Spleen (tissue), 11 donors: ENCODE results near the gene GDPD3. TPM values are rescaled to one million over a fixed set of nuclear protein-coding genes. Genes with fewer than 3 reads are reported as not detected.

Source experiments
- DNase-seq: peaks from one replicate; pipeline ENCODE4 v3.0.0-alpha.2; 2020
- H3K27ac ChIP-seq, 8 donors: fragments of 200-600 bp; sonication (generic) in 7 of 8; 1 replicate in 4 of 8; 2 replicates in 4 of 8; pipeline versions ENCODE4 v1.5.0 to v1.8.0; 2016 to 2021; ENCODE audit warnings: inconsistent platforms in 4 of 8, mild to moderate bottlenecking in 4 of 8, moderate library complexity in 1 of 8
- H3K27me3 ChIP-seq, 7 donors: fragments of 200-600 bp; sonication (generic) in 6 of 7; replicated peaks in 1 of 7; 1 replicate in 4 of 7; 2 replicates in 3 of 7; pipeline versions ENCODE4 v1.5.0 to v1.8.0; 2016 to 2021; ENCODE audit warnings: inconsistent platforms in 3 of 7, mild to moderate bottlenecking in 1 of 7
- H3K36me3 ChIP-seq, 6 donors: fragments of 200-600 bp; sonication (generic) in 5 of 6; 1 replicate in 4 of 6; 2 replicates in 2 of 6; pipeline versions ENCODE4 v1.5.0 to v1.8.0; 2016 to 2021; ENCODE audit warnings: inconsistent platforms in 2 of 6
- H3K4me1 ChIP-seq, 6 donors: fragments of 200-600 bp; sonication (generic) in 5 of 6; 1 replicate in 3 of 6; 2 replicates in 3 of 6; pipeline versions ENCODE4 v1.5.0 to v1.8.0; 2016 to 2021; ENCODE audit warnings: inconsistent platforms in 3 of 6
- H3K4me3 ChIP-seq, 8 donors: fragments of 200-600 bp; sonication (generic) in 7 of 8; 1 replicate in 4 of 8; 2 replicates in 4 of 8; pipeline versions ENCODE4 v1.5.0 to v1.8.0; 2016 to 2021; ENCODE audit warnings: inconsistent platforms in 4 of 8, mild to moderate bottlenecking in 4 of 8, moderate library complexity in 2 of 8
- H3K9me3 ChIP-seq, 8 donors: fragments of 200-600 bp; sonication (generic) in 7 of 8; 1 replicate in 4 of 8; 2 replicates in 4 of 8; pipeline versions ENCODE4 v1.5.0 to v1.8.0; 2016 to 2021; ENCODE audit warnings: inconsistent platforms in 4 of 8
- POLR2A ChIP-seq, 3 donors: fragments of 450-650 bp; IDR thresholded peaks; one replicate each; pipeline ENCODE4 v1.5.1; 2017; ENCODE audit warnings: antibody characterized with exemption in 3 of 3, mild to moderate bottlenecking in 1 of 3
- POLR2AphosphoS5 ChIP-seq, 3 donors: sonication (generic); formaldehyde crosslinking; IDR thresholded peaks; one replicate each; pipeline ENCODE4 v1.5.1; 2017; ENCODE audit warnings: antibody characterized with exemption in 3 of 3
- WGBS, 5 donors: extraction: QIAGEN DNeasy Blood & Tissue Kit in 3 of 5; methylation state at CpG; one replicate each; pipeline versions ENCODE4 v1.1.5 to v1.1.7; 2013 to 2018; 5-methylcytosine and 5-hydroxymethylcytosine counted together
- intact Hi-C: fragments of 100-400 bp; cut with DNase I; formaldehyde crosslinking; loops from one replicate; pipeline ENCODE4 v1.15.0; 2023; ENCODE audit warnings: low total_unique reads
- polyA plus RNA-seq, 3 donors: library from polyadenylated mRNA; stranded (reverse); fragments of 200-250 nt; gene quantifications; one replicate each; pipeline ENCODE4 v1.2.1, GENCODE V29; 2013
- total RNA-seq, 7 donors: library from RNA; depleted of rRNA in 3 of 7; stranded (reverse); fragments of >200 nt in 3 of 7; fragmentation: NEBNext Ultra II Directional in 4 of 7; extraction: Animal tissue kit (Norgen Biotek cat#: 25700) in 4 of 7; gene quantifications; one replicate each; pipeline versions ENCODE4 v1.1.0 to v1.2.1, GENCODE V29; 2016 to 2021
- TF ChIP-seq, protein P1 (sequence below), 11 experiments: fragments of 200-600 bp in 7 of 11; fragments of 450-650 bp in 4 of 11; sonication (generic) in 4 of 11; IDR thresholded peaks in 8 of 11; conservative IDR thresholded peaks in 3 of 11; 1 replicate in 7 of 11; 2 replicates in 4 of 11; pipeline versions ENCODE4 v1.4.0 to v1.8.0; 2016 to 2021; ENCODE audit warnings: antibody characterized with exemption in 11 of 11, inconsistent platforms in 4 of 11, mild to moderate bottlenecking in 1 of 11
- donor health status: healthy with polysubstance abuse.
- donor health status: DM: no; HTN: no; CAD: no; lungs with moderate emphysema.
- donor health status: DM: no; HTN: no; CAD: no.
- donor health status: Bipolar disorder and iron deficiency.
- donor health status: healthy.
- donor health status: DM: no; HTN: no; CAD: no.
- donor health status: DM: yes; HTN: yes; CAD: no.

Gene GDPD3
- total and polyA plus RNA-seq, 10 donors, result 4.3 to 18.0 (median 10.7) TPM

DNA sequence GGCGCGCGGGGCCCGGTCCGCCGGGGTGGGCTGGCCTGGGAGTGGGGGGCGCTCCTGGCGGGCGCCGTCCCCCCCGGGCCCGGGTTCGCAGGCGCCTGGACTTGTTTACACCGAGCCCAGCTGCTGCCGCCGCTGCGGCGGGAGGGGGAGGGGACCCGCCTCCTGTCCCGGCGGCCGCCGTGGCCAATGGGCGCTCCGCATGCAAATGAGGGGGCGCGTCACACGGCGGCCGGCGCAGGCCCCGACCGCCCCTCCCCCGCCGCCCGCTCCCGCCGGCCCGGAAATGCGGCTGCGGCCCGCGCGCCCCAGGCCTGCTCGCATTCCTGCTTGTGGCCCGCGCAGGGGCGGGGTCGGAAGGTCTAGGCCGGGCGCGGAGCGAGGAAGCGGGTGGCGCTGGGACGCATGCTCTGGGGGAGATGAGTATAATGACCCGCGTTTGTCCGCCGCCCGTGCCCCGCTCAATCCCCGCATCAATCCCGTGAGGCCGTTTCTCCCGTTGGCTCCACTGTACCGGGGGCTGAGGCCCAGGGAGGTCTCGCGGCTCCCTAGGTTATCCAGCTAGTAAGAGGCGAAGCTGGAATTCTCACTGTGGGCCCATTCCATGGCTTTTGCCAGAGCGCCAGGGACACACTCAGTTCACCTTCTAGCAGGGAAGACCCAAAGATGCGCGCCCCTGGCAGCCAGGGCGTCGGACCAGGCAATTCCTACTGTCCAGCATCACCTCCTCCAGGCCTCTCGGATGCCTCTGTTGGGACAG, 17.1 kb downstream of the GDPD3 start, which contains the start of gene YPEL3:
Gene YPEL3, minus strand, starts transcription at position 109 of the 757 bp plus-strand sequence. CDS start 731 bp downstream, outside the sequence.
- no peaks in the 10 kb centered on the region for H3K27me3 ChIP-seq

DNA sequence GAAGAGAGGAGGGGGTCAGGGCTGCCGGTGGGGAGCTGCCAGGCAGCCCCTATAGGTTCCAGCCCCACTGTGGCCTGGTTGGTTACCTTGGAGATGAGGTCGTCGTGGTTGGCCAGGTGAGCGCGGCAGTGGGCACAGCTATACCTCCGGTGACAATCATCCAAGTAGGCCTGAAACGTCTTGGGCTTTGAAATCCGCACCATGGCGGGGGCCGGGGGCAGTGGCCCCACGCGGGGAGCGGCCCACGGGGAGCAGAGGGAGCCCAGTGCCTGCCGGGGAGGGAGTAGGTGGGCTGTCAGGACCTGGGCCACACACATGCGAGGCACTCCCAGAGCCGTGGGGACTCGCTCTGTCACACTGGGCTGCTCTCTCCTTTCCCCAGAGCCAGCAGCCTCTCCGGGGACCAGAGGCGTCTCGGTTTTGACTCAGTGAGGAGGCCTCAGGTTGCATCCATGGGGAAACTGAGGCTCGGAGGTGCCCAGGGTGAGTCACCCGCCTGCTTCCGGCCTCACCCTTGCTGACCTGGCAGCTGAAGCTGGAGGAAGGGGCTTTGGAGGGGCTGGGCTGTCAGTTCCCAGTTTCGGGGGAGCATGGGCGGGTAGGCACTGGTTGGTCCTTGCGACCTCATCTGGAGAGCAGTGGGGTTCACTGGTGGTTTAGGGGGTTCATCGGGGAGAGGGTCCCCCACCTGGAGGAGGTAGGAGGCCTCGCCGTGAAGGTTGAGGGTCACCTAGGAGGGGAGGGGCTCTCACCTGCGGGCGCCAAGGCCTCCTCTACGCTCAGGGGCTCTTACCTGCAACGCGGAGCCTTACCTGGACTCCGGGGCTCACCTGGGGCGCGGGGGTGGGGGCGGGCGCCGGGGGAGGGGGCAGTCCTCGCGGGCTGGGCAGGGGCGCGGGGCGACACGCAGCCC, 17.9 kb downstream of the GDPD3 start:
- intact Hi-C loops, result no loop called here

More for the DNA sequence above, 17.1 kb downstream of the GDPD3 start, which contains the start of gene YPEL3:
- WGBS, 5 donors, result 10 to 33% (median 14%) methylated on average over 22 to 77 of the region's 77 CpGs
- peak within 1 kb of the TSS; percentile 91 to 98 (median 97) for H3K27ac ChIP-seq
- H3K9me3 ChIP-seq, result peaks cover 5 to 50% (median 36%) of the 10 kb centered on the region in 8 donors
- peak within 1 kb of the TSS; percentile 39 to 84 (median 71) for H3K4me3 ChIP-seq
- peak; percentile 75 to 89 (median 87) for TF ChIP-seq POLR2AphosphoS5 (IDR thresholded peaks at IDR 0.05)
- TF ChIP-seq, protein P1, sequence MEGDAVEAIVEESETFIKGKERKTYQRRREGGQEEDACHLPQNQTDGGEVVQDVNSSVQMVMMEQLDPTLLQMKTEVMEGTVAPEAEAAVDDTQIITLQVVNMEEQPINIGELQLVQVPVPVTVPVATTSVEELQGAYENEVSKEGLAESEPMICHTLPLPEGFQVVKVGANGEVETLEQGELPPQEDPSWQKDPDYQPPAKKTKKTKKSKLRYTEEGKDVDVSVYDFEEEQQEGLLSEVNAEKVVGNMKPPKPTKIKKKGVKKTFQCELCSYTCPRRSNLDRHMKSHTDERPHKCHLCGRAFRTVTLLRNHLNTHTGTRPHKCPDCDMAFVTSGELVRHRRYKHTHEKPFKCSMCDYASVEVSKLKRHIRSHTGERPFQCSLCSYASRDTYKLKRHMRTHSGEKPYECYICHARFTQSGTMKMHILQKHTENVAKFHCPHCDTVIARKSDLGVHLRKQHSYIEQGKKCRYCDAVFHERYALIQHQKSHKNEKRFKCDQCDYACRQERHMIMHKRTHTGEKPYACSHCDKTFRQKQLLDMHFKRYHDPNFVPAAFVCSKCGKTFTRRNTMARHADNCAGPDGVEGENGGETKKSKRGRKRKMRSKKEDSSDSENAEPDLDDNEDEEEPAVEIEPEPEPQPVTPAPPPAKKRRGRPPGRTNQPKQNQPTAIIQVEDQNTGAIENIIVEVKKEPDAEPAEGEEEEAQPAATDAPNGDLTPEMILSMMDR (IDR thresholded peaks at IDR 0.05 in 8 of 11, conservative IDR thresholded peaks at IDR 0.05 in 3 of 11), result no peak
- TF ChIP-seq POLR2A (IDR thresholded peaks at IDR 0.05), result peak in 2 of 3 donors; percentile 21 to 72
- H3K4me1 ChIP-seq, result peaks cover 29 to 51% (median 48%) of the 10 kb centered on the region in 6 donors
- peaks cover 0 to 25% (median 15%) of the 10 kb centered on the region in 6 donors for H3K36me3 ChIP-seq
- DNase-seq, result peak; percentile 98
- intact Hi-C loops, result no loop called here

DNA sequence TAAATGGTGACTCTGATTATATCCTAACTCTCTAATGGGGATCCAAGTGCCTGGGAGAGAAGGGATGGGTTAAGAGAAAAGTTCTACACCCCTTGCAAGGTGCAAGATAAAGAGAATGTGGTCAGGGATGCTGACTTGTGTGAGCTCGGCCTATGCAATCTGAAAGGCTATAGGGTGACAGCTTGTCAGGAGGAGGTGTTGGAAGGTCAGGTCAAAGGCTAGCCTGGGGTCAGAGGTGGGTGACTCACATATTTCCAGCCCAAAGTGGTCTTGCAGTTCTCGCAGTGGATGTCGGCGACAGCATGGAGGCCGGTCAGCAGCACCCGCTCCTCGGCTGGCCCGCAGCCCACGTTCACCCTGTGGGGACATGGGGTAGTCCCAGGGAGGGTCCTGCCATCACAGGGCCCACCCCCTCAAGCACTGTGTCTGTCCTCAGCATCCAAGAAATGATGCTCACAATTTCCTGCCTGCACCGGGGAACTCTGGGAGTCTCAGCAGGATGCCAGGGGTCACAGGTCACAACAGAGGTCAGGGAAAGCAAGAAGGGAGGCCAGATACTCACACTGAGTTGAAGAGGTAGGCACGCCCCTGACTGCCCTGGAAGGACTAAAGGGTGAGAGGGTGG, 18.7 kb downstream of the GDPD3 start:
- TF ChIP-seq, protein P1 (IDR thresholded peaks at IDR 0.05 in 8 of 11, conservative IDR thresholded peaks at IDR 0.05 in 3 of 11), result no peak
- TF ChIP-seq POLR2AphosphoS5 (IDR thresholded peaks at IDR 0.05) (peak in 1 of 3 donors; percentile 5), POLR2A (IDR thresholded peaks at IDR 0.05) (no peak)
- peak overlapping the region; percentile 91 to 98 (median 97) for H3K27ac ChIP-seq
- H3K36me3 ChIP-seq, result peaks cover 0 to 25% (median 15%) of the 10 kb centered on the region in 6 donors
- intact Hi-C loops, result no loop called here
- 62 to 89% (median 79%) methylated on average over 3 to 11 of the region's 11 CpGs for WGBS, 5 donors
- DNase-seq, result peak; percentile 84
- peaks cover 5 to 34% (median 32%) of the 10 kb centered on the region in 8 donors for H3K9me3 ChIP-seq
- H3K4me1 ChIP-seq, result peaks cover 33 to 68% (median 60%) of the 10 kb centered on the region in 6 donors
- no peaks in the 10 kb centered on the region for H3K27me3 ChIP-seq
- H3K4me3 ChIP-seq, result peak overlapping the region; percentile 39 to 84 (median 71)

More for the DNA sequence above, 17.9 kb downstream of the GDPD3 start:
- Histone ChIP-seq H3K27me3 (no peaks in the 10 kb centered on the region), H3K4me3 (peak overlapping the region; percentile 39 to 84 (median 71)), H3K27ac (peak overlapping the region; percentile 91 to 98 (median 97)), H3K36me3 (peaks cover 0 to 25% (median 15%) of the 10 kb centered on the region in 6 donors), H3K4me1 (peaks cover 33 to 60% (median 56%) of the 10 kb centered on the region in 6 donors), H3K9me3 (peaks cover 5 to 41% (median 36%) of the 10 kb centered on the region in 8 donors)
- 12 to 23% (median 14%) methylated on average over 17 to 47 of the region's 47 CpGs for WGBS, 5 donors
- TF ChIP-seq POLR2AphosphoS5 (IDR thresholded peaks at IDR 0.05), result peak in 1 of 3 donors; percentile 24
- TF ChIP-seq, protein P1 (IDR thresholded peaks at IDR 0.05 in 8 of 11, conservative IDR thresholded peaks at IDR 0.05 in 3 of 11), result no peak
- DNase-seq, result peak; percentile 87
